GM19397 (cell line): ENCODE results near the gene RNF183.
"Not testable (repeated sequence)": the region's sequence is repeated elsewhere in the genome, so short reads cannot be mapped to it uniquely, and the experiment has no call there.

Experiments
- ATAC-seq: cut with Tn5 transposase; IDR thresholded peaks from one replicate; pipeline ENCODE4 v1.9.1; 2021; ENCODE audit warnings: mild to moderate bottlenecking, moderate library complexity; ENCODE audit not compliant: unreplicated experiment

Gene RNF183

DNA sequence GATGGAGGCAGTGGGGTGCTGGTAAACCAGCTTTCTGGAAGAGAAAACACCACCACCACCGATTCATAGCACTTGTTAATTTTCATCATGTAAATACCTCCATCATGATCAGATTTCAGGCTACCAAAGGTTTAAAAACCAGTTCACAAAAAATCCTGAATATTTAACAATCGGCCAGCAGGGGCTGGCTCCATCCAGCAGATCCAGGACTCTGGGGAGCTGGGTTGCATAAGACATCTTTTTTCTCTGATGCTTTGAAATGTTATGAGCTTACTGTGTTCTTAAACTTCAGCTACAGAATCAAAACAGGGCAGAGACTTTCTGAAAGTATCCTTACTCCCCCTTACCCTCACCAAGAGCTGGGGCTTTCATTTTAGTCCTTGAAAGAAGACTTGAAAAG is 14.6 kb upstream of the RNF183 start:
- ATAC-seq: no peak

DNA sequence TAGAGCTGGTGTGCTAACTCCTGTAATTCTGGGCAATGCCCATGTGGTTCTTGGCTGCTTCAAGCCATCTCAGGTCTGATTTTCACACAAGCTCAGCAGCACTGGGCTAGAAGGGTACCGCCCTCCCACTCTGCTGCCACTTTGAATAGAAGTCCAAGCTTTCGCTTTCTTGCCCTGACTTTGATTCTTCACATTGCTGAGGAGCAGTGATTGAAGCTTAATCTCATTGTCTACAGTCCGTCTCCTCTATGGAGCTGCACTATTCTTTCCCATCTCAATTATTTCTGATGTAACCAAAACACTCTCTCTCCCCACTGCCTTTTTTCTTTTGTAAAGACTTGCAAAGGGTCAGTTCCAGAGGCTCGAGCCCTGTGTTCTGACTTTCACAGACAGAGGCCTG is 12.9 kb upstream of the RNF183 start:
- ATAC-seq: no peak

DNA sequence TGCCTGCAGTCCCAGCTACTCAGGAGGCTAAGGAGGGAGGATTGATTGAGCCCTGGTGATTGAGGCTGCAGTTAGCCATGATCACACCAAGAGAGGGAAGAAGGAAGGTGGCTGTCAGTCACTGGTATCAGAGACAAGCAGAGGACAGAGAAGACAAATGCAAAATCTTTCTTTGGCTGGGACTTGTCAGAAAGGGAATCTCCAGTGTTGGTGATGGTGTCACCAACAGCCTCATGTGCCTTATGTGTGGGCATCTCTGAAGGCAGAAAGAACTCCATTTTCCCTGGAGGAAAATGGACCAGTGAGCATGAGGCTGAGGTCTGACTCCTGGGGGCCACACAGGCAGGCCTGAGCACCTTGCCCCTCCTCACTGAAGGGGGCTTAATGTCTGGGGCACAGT is 12.1 kb upstream of the RNF183 start:
- no peak for ATAC-seq

DNA sequence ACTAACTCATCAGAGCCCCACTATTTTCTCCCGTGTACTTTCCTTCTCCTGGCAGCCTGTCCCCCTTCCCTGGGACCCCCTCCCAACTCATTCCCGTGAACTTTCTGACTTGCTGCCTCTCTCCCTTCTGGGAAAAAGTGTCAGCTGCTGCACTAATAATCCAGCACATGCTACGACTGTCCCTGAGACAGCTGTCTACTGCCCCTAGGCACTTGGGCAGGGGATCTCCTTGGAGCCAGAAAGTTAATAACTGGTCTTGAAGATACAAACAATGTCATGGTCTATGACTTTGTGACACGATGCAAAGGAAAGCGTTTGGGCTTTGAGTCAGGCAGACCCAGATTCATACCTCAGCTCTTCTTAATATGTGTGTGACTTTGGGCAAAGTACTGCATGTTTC is 10.1 kb upstream of the RNF183 start:
- no peak for ATAC-seq

DNA sequence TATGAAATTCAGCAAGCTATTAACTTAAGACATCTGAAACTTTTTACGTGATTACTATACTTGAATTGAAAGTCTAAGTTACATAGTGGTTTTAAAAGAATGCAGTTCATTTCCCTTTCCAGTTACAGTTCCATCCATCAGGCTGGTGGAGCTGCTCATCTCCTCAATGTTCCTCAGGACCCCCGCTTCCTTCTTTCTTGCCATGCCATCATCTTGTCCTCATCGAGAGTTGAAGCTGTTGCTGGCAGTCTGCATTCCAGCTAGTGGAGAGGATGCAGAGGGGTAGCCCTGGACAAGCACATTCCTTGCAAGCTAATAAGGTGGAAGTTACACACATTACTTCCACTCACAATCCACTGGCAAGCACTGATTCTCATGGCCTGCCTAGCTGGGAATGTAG is 8.8 kb upstream of the RNF183 start:
- no peak for ATAC-seq

DNA sequence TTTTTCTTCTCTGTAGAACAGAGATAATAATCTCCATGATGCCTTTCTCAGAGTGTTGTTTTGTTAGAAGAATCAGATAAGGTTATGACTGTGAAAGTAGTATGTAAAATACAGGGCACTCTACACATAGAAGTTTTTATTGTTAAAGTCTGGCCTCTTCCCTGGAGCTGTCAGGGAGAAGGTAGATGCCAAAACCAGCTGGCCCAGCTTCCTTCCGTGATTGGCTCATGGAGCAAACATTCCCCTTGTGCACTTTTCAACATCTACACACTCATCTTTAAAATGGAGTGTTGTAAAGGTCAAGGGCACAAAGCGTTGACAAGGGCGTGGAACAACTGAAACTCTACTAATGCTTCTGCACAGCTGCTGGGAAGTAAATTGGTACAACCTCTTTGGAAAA is 7.4 kb upstream of the RNF183 start:
- ATAC-seq: no peak

DNA sequence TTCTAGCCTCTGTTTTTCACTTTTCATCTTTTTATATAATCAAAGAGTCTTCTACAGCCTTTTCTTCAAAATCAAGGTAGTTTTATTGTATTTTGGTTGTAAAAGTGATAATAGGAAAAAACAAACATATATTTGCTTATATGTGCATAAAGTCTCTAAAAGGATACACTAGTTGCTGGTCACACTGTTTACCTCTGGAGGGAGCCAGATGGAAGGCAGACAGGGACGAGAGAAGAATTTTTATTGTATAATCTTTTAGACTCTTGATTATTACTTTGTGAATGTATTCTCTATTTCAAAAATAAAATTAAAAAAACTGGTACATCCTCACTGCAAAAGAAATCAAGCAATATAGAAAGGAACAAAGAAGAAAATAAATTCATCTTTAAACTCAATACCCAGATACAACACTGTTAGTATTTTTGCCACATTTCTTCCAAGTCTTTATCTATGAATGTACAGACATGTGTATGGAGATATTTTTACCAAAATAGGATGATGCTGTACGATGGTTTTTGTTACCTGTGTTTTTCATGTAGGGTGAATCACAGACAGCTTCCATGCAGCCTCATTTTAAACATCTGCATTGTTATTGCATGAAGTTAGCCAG is 6.1 kb upstream of the RNF183 start:
- no peak for ATAC-seq

DNA sequence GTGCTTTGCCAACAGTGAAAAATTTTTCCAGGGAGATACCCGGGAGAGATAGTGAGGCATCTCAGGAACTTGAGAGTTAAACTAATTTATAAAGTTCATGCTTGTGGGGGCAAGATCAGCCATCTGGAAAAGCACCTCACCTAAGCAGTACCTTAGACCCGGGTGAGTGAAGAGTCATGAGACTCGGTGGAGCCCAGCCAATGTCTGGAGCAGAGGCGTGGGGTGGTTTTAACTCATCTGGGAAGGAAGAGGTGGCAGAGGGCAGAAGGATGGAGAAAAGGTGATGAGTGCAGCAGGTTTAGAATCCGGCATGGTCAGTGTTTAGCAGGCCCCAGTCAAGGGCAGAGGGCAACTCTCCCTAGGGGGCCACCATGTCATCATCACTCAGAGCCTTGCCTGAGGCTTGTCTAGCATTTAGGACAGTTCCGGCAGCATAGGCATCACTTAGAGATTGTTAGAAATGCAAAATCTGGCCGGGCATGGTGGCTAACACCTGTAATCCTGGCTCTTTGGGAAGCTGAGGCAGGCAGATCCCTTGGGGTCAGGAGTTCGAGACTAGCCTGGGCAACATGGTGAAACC is 4.3 kb upstream of the RNF183 start:
- no peak for ATAC-seq

DNA sequence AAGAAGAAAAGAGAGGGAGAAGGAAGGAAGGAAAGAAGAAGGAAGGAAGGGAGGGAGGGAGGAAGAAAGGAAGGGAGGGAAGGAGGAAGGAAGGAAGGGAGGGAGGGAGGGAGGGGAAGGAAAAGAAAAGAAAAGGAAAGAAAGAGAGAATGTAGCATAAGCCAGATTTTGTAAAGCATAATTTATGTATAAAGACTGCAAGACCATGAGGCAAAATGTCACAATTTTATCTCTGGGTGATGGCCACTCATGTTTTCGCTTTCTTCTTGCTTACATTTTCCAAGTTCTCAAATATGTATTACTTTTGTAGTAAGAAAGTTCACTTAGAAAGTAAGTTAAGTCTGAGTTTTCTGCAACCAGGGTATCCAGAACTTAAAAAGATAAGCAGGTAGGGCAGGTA is 3.4 kb upstream of the RNF183 start:
- no peak for ATAC-seq

DNA sequence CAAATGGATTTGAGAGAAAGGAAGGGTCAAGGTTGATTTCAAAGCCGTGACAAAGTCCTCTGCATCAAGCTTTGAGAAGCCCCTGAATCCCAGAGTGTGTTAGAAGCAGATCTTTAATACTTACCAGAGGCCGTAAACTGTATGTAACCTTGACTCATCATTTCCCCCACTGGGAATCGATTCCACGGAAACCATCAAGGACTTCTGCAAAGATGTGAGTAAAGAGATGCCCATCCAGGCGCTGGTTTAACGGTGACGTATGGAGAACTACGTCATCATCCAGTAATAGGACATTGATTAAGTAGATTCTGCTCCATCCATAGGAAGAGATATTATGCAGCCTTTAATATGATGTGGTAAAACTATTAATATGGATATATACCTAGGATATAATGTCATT is 1.6 kb downstream of the RNF183 start:
- no peak for ATAC-seq

DNA sequence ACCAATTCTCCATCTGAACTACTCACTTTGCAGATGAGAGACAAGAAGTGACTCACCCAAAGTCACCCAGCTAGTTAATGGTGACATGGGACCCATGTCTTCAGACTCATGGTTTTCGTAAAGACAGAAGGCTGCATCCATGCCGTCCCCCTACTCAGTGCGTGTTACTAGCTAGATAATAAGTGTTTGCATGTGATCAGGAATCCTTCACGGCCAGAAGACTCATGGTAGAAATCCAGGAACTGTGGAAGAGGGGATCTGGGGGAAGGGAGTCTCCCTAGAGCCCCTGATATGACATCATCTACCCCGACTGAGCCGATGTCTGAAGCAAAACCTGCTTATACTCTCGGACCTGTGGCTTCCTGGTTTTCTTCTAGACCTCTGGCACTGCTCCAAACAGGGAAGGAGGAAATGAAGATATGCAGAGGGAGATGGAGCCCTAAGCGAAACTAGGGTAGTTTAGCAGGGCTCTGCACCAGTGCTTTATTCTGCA is 3.3 kb downstream of the RNF183 start:
- ATAC-seq: no peak

DNA sequence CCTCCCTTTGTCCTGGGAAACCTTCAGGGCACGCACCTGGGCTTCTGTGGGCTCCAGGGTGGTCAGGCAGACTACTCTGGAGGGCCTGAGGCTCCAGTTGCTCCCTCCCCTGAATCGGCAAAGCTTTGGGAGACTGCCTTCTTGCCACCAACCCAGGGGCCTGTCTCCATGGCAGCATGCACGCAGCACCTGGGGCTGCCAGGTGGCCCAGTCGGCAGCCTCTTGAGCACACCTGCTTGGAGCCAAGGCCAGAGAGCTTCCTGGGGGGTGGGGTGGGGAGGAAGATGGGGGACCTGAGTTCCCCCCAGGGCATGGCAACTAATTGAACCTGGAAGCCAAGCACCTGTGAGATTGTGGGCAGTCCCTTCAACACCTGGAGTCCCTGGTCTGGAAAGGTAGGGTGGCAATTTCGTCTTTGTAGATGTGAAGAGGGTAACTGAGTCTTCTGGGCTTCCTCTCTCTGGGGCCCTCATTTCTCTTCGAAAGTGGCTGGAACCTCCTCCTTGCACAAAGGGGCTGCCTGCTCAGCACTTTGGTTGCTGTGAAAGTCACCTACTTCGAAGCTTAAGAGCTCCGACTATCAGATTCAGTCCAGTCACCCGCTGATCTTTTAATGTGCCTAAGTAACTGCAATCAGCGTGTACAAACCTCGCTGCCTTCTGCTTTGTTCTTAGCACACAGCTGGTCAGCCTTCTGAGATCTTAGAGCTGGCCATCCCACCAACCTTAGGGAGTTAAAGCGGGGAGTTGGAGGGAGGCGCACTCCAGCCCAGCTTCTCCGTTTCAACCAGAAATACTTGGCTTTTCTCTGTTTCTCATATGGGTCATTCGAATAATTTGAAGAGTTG is 4.0 kb downstream of the RNF183 start:
- no peak for ATAC-seq

DNA sequence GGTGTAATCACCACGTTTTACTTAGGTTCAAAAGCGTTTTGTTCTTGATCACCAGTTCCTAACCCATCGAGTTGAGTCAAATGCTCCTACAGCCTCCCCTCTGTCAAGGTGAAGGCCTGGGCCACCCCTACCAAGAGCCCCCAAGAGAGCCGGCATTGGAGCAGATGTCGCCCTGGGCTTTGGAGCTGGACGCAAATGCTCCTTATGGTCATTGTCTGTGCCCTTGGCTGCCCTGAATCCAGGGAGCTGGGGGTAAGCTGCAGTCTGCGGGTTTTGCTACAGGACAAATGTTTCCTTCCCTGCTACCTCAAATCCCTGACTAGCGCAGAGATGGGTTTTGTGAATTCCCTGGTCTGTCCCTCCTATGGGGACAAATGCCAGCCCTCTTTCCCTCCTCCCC is 4.9 kb downstream of the RNF183 start:
- no peak for ATAC-seq

DNA sequence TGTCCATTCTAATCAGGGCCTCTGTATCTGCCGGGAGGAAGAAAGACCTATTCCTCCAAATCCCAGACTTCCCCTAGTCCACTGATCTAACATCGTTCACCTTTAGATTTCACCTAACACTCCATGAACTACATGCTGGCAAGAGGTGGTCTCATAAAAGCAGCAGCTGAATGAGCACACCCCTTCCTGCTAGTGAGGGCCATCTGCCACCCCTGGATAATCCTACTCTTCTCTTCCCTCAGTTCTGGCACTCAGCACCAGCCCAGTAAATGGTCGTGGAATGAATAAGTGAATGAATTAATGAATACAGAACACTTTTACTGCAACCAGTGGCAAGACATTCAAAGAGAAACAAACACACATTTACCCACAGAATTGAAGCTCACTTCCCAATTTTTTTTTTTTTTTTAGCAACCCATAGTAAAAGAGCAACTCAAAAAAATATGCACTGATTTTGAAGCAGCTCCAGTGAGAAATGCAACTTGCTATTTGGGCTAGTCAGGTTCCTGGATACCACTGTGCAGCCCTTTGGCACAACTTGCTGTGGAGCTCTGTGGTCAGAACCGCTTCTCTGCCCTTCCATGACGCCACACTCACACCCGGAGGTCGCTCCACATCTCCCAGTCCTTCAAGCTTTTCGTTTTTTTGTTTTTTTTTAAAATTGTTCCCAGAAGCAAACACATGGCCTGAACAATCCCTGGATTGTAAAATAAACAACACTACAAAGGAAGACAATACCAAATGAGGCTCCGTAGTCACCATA is 6.2 kb downstream of the RNF183 start:
- no peak for ATAC-seq

DNA sequence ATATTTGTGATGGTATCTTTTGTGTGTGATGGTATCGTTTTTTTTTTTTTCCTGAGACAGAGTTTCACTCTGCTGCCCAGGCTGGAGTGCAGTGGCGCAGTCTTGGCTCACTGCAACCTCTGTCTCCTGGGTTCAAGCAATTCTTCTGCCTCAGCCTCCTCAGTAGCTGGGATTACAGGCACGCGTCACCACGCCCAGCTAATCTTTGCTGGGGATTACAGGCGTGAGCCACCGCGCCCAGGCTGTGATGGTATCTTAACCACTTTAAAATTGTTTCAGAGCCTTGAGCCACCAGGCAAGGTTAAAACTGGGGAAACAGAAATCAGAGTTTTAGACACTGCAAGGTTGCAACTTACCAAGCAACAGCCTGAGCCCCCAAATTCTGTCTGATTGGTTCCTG is 6.9 kb downstream of the RNF183 start:
- not testable (repeated sequence) for ATAC-seq

DNA sequence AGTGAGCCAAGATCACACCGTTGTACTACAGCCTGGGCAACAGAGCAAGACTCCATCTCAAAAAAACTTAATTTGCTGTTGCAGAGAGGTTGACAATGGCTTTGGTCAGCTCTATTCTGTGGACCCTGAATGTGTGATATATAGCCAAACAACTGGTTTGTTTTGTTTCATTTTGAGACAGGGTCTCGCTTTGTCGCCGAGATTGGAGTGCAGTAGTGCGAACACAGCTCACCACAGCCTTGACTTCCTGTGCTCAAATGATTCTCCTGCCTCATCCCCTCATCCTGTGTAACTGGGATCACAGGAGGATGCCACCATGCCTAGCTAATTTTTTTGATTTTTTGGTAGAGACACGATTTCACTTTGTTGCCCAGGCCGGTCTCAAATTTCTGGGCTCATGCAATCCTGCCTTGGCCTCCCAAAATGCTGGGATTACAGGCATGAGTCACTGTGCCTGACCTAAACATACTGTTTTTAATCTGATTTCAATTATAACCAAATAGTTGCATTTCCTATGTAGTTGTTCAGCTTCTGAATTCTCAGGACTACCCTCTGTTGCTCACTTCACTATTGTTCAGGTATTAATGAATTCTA is 9.8 kb downstream of the RNF183 start:
- ATAC-seq: no peak

DNA sequence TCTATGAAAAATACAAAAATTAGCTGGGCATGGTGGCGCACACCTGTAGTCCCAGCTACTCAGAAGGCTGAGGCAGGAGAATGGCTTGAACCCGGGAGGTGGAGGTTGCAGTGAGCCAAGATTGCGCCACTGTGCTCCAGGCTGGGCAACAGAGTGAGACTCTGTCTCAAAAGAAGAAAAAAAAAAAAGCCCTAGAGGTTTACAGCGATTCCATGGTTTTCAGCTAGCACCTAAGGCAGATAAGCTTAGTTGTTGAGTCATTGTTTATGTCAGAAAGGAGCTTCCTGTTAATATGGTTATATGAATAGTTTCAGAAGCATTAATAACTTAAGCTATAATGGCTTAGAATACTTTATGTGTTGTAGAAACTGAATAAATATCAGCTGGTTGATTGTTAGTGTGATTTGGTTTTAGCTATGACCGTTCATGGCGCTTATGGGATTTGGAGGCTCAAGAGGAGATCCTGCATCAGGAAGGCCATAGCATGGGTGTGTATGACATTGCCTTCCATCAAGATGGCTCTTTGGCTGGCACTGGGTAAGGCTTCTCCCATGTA is 13.0 kb downstream of the RNF183 start:
- no peak for ATAC-seq

DNA sequence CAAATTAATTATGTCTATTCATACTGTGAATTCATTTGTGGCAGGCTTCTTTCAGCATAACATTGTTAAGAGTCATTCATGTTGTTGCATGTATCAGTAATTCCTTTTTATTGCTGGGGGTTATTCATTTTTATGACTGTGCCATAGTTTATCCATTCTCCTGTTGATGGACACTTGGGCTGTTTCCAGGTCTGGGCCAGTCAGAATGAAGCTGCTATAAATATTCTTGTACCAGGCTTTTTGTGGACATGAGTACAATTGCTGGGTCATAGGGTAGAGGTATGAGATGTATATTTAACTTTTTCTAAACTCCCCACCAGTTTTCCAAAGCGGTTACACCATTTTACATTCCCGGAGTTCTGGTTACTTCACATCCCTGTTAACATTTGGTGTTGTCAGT is 14.1 kb downstream of the RNF183 start:
- no peak for ATAC-seq

DNA sequence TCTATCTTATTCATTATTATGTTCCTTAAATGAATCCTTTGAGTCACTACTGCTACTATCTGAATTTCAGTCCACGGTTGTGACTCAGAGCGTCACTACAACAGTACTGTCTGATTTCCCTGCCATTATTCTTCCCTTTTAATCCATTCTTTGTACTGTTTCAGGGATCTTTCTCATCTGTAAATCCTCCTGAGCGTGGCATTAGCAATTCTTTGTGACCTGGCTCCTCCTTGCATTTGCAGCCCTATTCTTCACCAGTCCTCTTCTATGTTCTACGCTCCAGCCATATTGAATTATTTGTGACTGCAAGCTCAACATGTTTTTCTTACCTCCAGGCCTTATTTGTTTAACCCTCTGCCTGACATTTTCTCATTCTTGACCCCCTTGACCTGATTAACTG is 21.8 kb downstream of the RNF183 start:
- no peak for ATAC-seq

DNA sequence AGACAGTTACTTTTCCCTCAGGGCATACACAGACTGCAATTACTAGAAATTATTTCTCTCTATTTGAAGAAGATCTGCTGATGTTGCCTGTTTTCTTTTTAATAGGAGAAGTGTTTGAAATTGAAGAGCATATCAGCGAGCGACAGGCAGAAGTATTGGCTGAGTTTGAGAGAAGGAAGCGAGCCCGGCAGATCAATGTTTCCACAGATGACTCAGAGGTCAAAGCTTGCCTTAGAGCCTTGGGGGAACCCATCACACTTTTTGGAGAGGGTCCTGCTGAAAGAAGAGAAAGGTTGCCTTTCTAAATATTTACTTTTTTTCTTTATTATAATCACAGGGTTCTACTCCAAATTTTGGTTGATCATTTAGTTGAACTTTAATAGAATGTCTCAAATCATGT is 24.3 kb downstream of the RNF183 start:
- ATAC-seq: no peak
